ENCODE results near the gene AGAP4.
"Not testable (repeated sequence)": the region's sequence is repeated elsewhere in the genome, so short reads cannot be mapped to it uniquely, and the experiment has no call there.

Gene AGAP4

GRCh38 chr10:45819552-45819951 lies 27.7 kb downstream of the AGAP4 start:
- Histone ChIP-seq H3K27me3 (ENCODE audit: insufficient read depth, poor library complexity, severe bottlenecking) (no peaks in the 10 kb centered on the region), H3K36me3 (ENCODE audit: low read depth) (no peaks in the 10 kb centered on the region), H3K4me1 (ENCODE audit: insufficient read depth, poor library complexity, severe bottlenecking) (no peaks in the 10 kb centered on the region), H3K4me3 (ENCODE audit: severe bottlenecking) (no peak overlapping the region), H3K9me3 (ENCODE audit: severe bottlenecking) (no peaks in the 10 kb centered on the region), H3K27ac (ENCODE audit: poor library complexity, severe bottlenecking) (no peak overlapping the region)
- no peak for TF ChIP-seq CTCF (IDR thresholded peaks at IDR 0.05; ENCODE audit: poor library complexity, severe bottlenecking)
- no peak for ATAC-seq (ENCODE audit: low read depth)
- DNase-seq (ENCODE audit: low spot score), result no peak

- TF ChIP-seq CTCF (IDR thresholded peaks at IDR 0.05; ENCODE audit: poor library complexity, severe bottlenecking), result no peak
- no peak for DNase-seq (ENCODE audit: low spot score)
- Histone ChIP-seq H3K27ac (ENCODE audit: poor library complexity, severe bottlenecking) (no peak overlapping the region), H3K9me3 (ENCODE audit: severe bottlenecking) (no peaks in the 10 kb centered on the region), H3K36me3 (ENCODE audit: low read depth) (no peaks in the 10 kb centered on the region), H3K4me1 (ENCODE audit: insufficient read depth, poor library complexity, severe bottlenecking) (no peaks in the 10 kb centered on the region), H3K27me3 (ENCODE audit: insufficient read depth, poor library complexity, severe bottlenecking) (no peaks in the 10 kb centered on the region), H3K4me3 (ENCODE audit: severe bottlenecking) (no peak overlapping the region)
- no peak for ATAC-seq (ENCODE audit: low read depth)
These were observed 29.4 kb downstream of the AGAP4 start for GRCh38 chr10:45817912-45818311.

- TF ChIP-seq CTCF (IDR thresholded peaks at IDR 0.05; ENCODE audit: poor library complexity, severe bottlenecking), result no peak
- Histone ChIP-seq H3K36me3 (ENCODE audit: low read depth) (no peaks in the 10 kb centered on the region), H3K4me3 (ENCODE audit: severe bottlenecking) (no peak overlapping the region), H3K4me1 (ENCODE audit: insufficient read depth, poor library complexity, severe bottlenecking) (no peaks in the 10 kb centered on the region), H3K9me3 (ENCODE audit: severe bottlenecking) (no peaks in the 10 kb centered on the region), H3K27ac (ENCODE audit: poor library complexity, severe bottlenecking) (no peak overlapping the region), H3K27me3 (ENCODE audit: insufficient read depth, poor library complexity, severe bottlenecking) (no peaks in the 10 kb centered on the region)
- ATAC-seq (ENCODE audit: low read depth) (no peak; the same call in 2 of the 3 replicates), DNase-seq (ENCODE audit: low spot score) (no peak)
These were observed 30.0 kb downstream of the AGAP4 start for GRCh38 chr10:45817130-45817859.

- not testable (repeated sequence) for ATAC-seq (ENCODE audit: low read depth); H3K27ac ChIP-seq (ENCODE audit: poor library complexity, severe bottlenecking); H3K27me3 ChIP-seq (ENCODE audit: insufficient read depth, poor library complexity, severe bottlenecking); H3K4me3 ChIP-seq (ENCODE audit: severe bottlenecking); H3K9me3 ChIP-seq (ENCODE audit: severe bottlenecking); DNase-seq (ENCODE audit: low spot score); H3K36me3 ChIP-seq (ENCODE audit: low read depth); H3K4me1 ChIP-seq (ENCODE audit: insufficient read depth, poor library complexity, severe bottlenecking)
These were observed 33.2 kb downstream of the AGAP4 start for GRCh38 chr10:45814146-45814545.

- H3K36me3 ChIP-seq (ENCODE audit: low read depth); H3K27ac ChIP-seq (ENCODE audit: poor library complexity, severe bottlenecking); H3K4me1 ChIP-seq (ENCODE audit: insufficient read depth, poor library complexity, severe bottlenecking); ATAC-seq (ENCODE audit: low read depth); H3K4me3 ChIP-seq (ENCODE audit: severe bottlenecking); DNase-seq (ENCODE audit: low spot score); H3K9me3 ChIP-seq (ENCODE audit: severe bottlenecking); H3K27me3 ChIP-seq (ENCODE audit: insufficient read depth, poor library complexity, severe bottlenecking): not testable (repeated sequence)
These were observed 34.3 kb downstream of the AGAP4 start for GRCh38 chr10:45812959-45813358.

GRCh38 chr10:45811075-45811474 lies 36.2 kb downstream of the AGAP4 start:
- no peak for TF ChIP-seq CTCF (IDR thresholded peaks at IDR 0.05; ENCODE audit: poor library complexity, severe bottlenecking)
- no peaks in the 10 kb centered on the region for H3K27me3 ChIP-seq (ENCODE audit: insufficient read depth, poor library complexity, severe bottlenecking)

More at GRCh38 chr10:45811075-45811474, 36.2 kb downstream of the AGAP4 start:
- Histone ChIP-seq H3K27ac (ENCODE audit: poor library complexity, severe bottlenecking) (no peak overlapping the region), H3K9me3 (ENCODE audit: severe bottlenecking) (no peaks in the 10 kb centered on the region), H3K4me3 (ENCODE audit: severe bottlenecking) (no peak overlapping the region), H3K4me1 (ENCODE audit: insufficient read depth, poor library complexity, severe bottlenecking) (no peaks in the 10 kb centered on the region), H3K36me3 (ENCODE audit: low read depth) (no peaks in the 10 kb centered on the region)
- ATAC-seq (ENCODE audit: low read depth) (no peak), DNase-seq (ENCODE audit: low spot score) (no peak)
